ENCODE data around the gene MAN2A1. TPM values are rescaled to one million over a fixed set of nuclear protein-coding genes. Genes with fewer than 3 reads are reported as not detected.
"Not testable (repeated sequence)": the region's sequence is repeated elsewhere in the genome, so short reads cannot be mapped to it uniquely, and the experiment has no call there.

Gene MAN2A1
- total RNA-seq, 2 donors from 2014 or later, result 29.6 to 36.2 TPM

DNA sequence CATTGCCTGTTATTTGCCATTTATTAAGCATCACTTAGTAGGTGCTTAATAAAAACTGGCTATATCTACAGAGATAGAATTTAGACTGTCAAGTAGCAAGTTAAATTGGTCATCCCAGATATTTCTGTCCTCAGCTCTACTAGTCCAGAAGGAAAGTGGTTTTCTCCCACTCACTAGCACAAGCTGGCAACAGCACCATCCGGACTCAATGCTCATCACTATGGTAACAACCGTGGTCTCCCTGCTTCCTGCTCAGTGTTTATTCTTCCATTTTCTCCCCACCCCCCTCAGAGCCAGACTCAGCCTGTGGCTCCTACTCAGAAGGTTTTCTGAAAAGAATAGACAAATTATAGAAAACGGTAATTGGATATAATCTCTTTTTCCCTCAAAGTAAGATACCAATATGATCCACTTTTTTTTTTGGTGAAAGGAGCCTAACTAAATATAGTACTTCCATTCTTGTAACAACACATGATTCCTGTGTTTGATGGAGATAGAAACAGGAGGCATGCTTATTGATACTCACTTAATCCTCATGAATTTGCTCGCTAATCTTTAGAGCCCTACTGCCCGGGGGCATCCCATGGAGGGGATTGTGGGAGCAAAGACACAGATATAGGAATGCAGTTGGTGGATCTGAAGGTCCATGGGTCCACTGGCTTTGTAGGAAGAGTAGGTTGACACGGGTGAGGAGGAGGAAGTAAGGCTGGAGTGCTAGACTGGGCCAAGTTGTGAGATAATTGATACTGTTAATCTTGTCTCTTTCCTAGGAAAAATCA is 191.4 kb downstream of the MAN2A1 start:
- Histone ChIP-seq H3K4me1 (replicated peaks) (no peaks in the 10 kb centered on the region), H3K27ac (no peak overlapping the region), H3K36me3 (no peaks in the 10 kb centered on the region), H3K4me3 (no peak overlapping the region), H3K9me3 (no peaks in the 10 kb centered on the region), H3K27me3 (replicated peaks; ENCODE audit: insufficient read depth) (no peaks in the 10 kb centered on the region)
- TF ChIP-seq, protein P1, sequence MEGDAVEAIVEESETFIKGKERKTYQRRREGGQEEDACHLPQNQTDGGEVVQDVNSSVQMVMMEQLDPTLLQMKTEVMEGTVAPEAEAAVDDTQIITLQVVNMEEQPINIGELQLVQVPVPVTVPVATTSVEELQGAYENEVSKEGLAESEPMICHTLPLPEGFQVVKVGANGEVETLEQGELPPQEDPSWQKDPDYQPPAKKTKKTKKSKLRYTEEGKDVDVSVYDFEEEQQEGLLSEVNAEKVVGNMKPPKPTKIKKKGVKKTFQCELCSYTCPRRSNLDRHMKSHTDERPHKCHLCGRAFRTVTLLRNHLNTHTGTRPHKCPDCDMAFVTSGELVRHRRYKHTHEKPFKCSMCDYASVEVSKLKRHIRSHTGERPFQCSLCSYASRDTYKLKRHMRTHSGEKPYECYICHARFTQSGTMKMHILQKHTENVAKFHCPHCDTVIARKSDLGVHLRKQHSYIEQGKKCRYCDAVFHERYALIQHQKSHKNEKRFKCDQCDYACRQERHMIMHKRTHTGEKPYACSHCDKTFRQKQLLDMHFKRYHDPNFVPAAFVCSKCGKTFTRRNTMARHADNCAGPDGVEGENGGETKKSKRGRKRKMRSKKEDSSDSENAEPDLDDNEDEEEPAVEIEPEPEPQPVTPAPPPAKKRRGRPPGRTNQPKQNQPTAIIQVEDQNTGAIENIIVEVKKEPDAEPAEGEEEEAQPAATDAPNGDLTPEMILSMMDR (IDR thresholded peaks at IDR 0.05), result no peak
- no peak for TF ChIP-seq POLR2AphosphoS5 (IDR thresholded peaks at IDR 0.05)
- no peak for TF ChIP-seq POLR2A (IDR thresholded peaks at IDR 0.05)
- 69% methylated on average over 6 of the region's 6 CpGs for WGBS
- DNase-seq (ENCODE audit: low spot score), result no peak
- intact Hi-C loops (cut with DNase I), result no loop called here

DNA sequence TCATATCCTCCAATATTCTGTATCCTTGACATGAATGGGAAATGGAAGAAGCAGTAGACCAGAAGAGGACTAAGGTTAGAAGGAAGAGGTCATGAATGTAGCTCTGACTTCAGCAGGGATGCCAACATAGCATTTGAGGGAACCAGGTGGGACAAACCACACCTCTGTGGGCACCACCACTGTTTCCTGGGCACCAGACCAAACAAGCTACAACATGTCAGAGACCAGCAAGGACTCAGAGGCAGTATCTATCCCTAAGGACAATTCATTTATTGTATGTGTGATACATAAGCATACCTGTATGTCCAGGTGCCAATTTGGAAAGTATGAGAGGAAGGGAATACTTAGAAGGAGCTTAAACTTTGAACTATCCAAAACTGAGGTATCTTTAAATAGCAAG is 192.8 kb downstream of the MAN2A1 start:
- Histone ChIP-seq H3K27ac (no peak overlapping the region), H3K27me3 (replicated peaks; ENCODE audit: insufficient read depth) (no peaks in the 10 kb centered on the region), H3K36me3 (no peaks in the 10 kb centered on the region), H3K9me3 (no peaks in the 10 kb centered on the region), H3K4me1 (replicated peaks) (no peaks in the 10 kb centered on the region), H3K4me3 (no peak overlapping the region)
- TF ChIP-seq, protein P1 (IDR thresholded peaks at IDR 0.05), result no peak
- TF ChIP-seq POLR2A (IDR thresholded peaks at IDR 0.05), result no peak
- TF ChIP-seq POLR2AphosphoS5 (IDR thresholded peaks at IDR 0.05), result no peak
- DNase-seq (ENCODE audit: low spot score), result no peak
- intact Hi-C loops (cut with DNase I), result no loop called here

DNA sequence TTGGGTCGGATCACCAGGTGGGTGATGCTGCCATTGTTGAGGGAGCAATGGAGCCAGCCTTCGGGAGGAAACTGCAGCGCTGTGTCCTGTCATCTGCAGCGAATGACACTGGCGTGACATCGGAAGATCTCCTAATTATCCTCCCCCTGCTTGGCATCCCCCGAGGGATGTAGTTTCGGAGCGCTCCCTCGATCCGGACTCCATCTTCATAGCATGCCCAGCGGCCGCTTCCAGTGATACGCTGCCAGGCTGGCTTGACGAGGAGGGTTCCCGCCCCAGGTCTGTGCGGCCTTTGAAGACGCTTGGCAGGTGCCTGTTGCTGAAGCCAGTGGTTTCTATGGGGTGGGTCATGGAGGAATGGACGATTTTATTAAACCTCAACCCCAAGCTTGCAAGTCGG is 194.9 kb downstream of the MAN2A1 start:
- Histone ChIP-seq H3K9me3 (no peaks in the 10 kb centered on the region), H3K4me3 (no peak overlapping the region), H3K27me3 (replicated peaks; ENCODE audit: insufficient read depth) (no peaks in the 10 kb centered on the region), H3K27ac (no peak overlapping the region), H3K4me1 (replicated peaks) (no peaks in the 10 kb centered on the region), H3K36me3 (no peaks in the 10 kb centered on the region)
- TF ChIP-seq, protein P1 (IDR thresholded peaks at IDR 0.05), result no peak
- no peak for TF ChIP-seq POLR2A (IDR thresholded peaks at IDR 0.05)
- DNase-seq (ENCODE audit: low spot score), result no peak
- intact Hi-C loops (cut with DNase I), result no loop called here
- WGBS, result 98% methylated on average over 20 of the region's 20 CpGs

DNA sequence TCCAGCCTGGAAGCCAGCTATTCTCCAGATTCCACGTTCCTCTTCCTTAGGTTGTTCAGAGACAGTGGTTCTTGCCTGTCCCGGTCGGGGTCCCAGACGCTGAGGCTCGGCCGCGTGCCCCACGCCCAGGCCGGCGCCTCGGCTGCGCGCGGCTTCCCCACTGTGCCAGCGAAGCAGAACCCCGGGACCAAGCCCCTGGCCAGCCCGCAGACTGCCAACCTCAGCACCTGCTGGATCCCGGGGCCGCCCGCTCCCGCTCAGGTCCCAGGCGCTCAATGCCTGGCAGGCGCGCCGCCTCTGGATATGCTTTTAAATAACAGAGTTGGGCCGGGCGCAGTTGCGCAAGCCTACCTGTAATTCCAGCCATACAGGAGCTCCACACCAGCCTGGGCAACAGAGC is 195.5 kb downstream of the MAN2A1 start:
- H3K4me3 ChIP-seq, result no peak overlapping the region
- no peaks in the 10 kb centered on the region for H3K9me3 ChIP-seq
- no peak for DNase-seq (ENCODE audit: low spot score)
- H3K4me1 ChIP-seq (replicated peaks), result no peaks in the 10 kb centered on the region
- H3K27ac ChIP-seq, result no peak overlapping the region
- TF ChIP-seq POLR2A (IDR thresholded peaks at IDR 0.05), result no peak
- TF ChIP-seq, protein P1 (IDR thresholded peaks at IDR 0.05), result no peak
- TF ChIP-seq POLR2AphosphoS5 (IDR thresholded peaks at IDR 0.05), result no peak
- no peaks in the 10 kb centered on the region for H3K27me3 ChIP-seq (replicated peaks; ENCODE audit: insufficient read depth)
- 85% methylated on average over 28 of the region's 28 CpGs for WGBS
- intact Hi-C loops (cut with DNase I), result no loop called here
- no peaks in the 10 kb centered on the region for H3K36me3 ChIP-seq

DNA sequence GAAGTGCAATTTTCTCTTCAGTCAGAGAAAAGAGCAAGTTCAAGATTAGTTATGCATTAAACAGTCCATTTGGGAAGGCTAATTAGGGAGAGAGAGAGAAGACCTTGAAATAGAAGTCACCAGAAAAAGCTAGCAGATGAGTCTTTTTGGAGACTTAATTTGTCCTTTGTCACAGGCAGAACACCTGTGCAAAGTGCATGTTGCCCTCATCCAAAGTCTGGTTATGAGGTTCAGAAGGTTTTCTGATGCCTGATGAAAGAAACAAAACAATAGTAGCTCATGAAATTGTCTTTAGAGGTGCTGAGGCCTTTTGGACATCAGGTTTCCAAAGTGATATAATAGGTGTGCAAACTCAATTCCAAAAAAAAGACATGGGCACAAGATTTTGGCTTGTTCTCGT is 199.3 kb downstream of the MAN2A1 start:
- no peak for TF ChIP-seq POLR2A (IDR thresholded peaks at IDR 0.05)
- TF ChIP-seq, protein P1 (IDR thresholded peaks at IDR 0.05), result no peak
- TF ChIP-seq POLR2AphosphoS5 (IDR thresholded peaks at IDR 0.05), result no peak
- no peak overlapping the region for H3K4me3 ChIP-seq

DNA sequence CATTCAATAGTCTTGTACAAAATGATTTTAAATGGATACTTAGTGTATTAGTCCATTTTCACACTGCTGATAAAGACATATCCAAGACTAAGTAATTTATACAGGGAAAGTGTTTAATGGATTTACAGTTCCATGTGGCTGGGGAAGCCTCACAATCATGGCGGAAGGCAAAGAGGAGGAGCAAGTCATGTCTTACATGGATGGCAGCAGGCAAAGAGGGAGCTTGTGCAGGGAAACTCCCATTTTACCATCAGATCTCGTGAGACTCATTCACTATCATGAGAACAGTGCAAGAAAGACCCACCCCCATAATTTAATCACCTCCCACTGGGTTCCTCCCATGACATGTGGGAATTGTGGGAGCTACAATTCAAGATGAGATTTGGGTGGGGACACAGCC is 203.5 kb downstream of the MAN2A1 start:
- not testable (repeated sequence) for H3K4me3 ChIP-seq

More for the DNA sequence above, 199.3 kb downstream of the MAN2A1 start:
- Histone ChIP-seq H3K27ac (no peak overlapping the region), H3K4me1 (replicated peaks) (no peaks in the 10 kb centered on the region), H3K36me3 (no peaks in the 10 kb centered on the region), H3K9me3 (no peaks in the 10 kb centered on the region), H3K27me3 (replicated peaks; ENCODE audit: insufficient read depth) (no peaks in the 10 kb centered on the region)
- DNase-seq (ENCODE audit: low spot score), result no peak
- 64% methylated on average over 1 of the region's 1 CpG for WGBS
- intact Hi-C loops (cut with DNase I), result no loop called here

More for the DNA sequence above, 203.5 kb downstream of the MAN2A1 start:
- intact Hi-C loops (cut with DNase I); H3K27me3 ChIP-seq (replicated peaks; ENCODE audit: insufficient read depth); H3K9me3 ChIP-seq; DNase-seq (ENCODE audit: low spot score); H3K36me3 ChIP-seq; H3K4me1 ChIP-seq (replicated peaks); H3K27ac ChIP-seq: not testable (repeated sequence)
- 97% methylated on average over 2 of the region's 2 CpGs for WGBS
